Hematopoietic multipotent progenitor cell (in vitro differentiated cells): ENCODE data around the gene AGK. TPM values are rescaled to one million over a fixed set of nuclear protein-coding genes. Genes with fewer than 3 reads are reported as not detected.
"Not testable (repeated sequence)": the region's sequence is repeated elsewhere in the genome, so short reads cannot be mapped to it uniquely, and the experiment has no call there.

Experiments used
- DNase-seq, 3 donors: peaks; one replicate each; pipeline ENCODE4 v3.0.0-alpha.2; 2011 to 2015; ENCODE audit warnings: low read depth in 2 of 3, low spot score in 2 of 3
- total RNA-seq: library from RNA; depleted of rRNA; stranded (reverse); fragments of >200 nt; gene quantifications from one replicate; pipeline ENCODE4 v1.2.3, GENCODE V29; 2012

Gene AGK
- total RNA-seq, 1 donor: 19.7 TPM

DNA sequence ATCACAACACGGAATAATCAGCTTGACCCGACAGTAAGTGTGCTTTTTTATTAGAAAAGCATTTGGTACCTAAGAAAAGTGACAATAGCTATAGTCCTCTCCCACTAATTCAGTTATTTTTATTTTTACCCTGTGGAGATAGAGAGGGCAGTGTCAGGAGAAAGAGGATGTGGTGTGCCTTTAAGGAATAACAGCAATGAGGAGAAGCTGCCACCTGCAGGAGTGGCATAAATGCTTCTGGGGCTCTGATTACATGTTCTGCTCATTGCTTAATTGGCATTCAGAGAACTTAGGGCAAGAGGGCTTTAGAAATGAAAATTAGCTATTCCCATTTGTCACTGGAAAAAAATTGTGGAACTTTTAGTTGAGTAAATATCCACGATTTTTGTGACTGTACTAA, 90.7 kb downstream of the AGK start:
- no peak for DNase-seq

DNA sequence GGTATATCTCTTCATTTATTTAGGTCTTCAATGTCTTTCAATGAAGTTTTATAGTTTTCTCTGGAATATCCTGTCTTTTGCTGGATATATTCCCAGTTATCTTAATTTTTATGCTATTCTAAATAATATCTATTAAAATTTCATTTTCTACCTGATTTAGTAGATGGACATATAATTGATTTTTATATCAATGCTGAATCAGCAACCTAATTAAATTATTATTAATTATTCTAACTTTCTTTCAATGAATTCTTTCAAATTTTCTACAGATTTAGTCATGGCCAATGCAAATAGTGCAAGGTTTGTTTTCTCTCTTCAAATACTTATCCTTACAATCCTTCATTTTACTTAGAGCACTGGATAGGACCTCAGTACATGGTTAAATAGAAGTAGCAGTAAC, 94.0 kb downstream of the AGK start:
- no peak for DNase-seq

DNA sequence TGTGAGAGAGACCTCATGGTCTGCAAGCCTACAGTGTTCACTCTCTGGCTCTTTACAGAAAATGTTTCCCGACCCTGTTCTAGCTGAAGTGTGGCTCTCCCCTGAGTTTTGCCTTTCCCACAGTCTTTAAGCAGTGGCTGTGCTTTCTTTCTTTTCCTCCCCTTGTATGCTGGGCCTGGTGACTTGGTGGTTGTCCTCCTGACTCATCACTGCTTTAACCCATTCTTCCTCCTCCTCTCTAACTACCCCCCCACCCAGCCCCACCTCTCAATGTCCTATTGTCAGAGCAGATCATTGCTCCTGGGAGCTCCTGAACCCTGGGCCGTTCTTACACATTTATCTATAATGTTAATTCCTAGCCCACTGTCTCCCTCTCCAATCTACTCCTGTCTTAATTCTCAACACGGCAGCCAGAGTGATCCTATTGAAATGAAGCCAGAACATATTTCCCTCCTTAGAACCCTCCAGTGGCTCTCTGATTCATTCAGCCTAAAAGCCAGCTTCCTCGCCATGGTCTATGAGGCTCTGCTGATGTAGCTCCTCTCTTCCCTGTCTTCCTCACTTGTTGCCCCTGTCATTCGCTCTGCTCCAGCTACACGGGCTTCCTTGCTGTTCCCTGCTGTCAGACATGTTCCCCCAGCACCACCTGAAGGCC, 95.7 kb downstream of the AGK start:
- no peak for DNase-seq

DNA sequence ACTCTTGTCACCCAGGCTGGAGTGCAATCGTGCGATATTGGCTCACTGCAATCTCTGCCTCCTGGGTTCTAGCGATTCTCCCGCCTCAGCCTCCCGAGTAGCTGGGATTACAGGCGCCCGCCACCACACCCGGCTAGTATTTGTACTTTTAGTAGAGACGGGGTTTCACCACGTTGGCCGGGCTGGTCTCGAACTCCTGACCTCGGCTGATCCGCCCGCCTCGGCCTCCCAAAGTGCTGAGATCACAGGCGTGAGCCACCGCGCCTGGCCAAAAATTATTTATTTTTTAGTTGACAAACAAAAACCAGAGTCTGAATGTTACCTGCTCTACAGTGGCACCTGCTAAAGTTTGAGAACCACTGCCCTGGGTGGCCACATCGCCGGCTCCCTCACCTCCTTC, 96.5 kb downstream of the AGK start:
- DNase-seq: not testable (repeated sequence)

DNA sequence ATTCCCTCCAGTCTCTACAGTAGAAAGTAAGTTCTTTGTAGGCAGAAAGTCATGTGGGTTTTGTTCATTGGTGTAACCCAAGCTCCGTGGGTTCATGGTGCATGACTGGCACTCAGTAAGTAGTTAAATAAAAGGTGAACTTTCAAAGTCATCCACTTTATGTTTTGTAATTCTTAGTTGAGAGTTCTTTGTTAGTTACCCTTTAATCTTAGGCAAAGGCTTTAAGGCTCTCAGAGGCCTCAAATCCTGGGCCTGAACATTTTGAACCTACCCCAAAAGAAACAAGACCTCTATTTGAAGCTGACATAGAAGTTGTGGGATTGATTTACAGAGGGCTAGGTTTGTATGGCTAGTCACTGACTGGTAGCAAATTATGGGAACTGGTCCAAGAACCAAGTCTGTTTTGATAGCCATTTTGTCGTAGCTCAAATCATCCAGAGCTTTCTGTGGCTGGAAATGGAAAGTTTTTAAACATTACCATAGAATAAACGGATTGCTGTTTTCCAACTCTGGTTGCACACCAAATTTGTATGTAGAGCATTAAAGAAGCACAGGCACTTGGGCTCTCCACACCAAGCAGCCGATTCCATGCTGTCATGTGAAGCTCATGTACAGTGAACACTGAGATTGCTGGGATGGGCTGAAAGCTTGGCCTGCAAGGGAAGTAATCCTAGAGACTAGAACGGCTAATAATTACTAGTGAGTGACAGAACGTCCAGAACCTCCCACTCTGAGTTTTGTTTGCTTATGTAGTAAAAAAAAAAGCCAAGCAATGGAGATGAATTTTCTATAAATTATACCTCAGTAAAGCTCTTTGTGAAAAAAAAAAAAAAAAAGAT, 97.3 kb downstream of the AGK start:
- no peak for DNase-seq

GRCh38 chr7:141649137-141649864, 98.1 kb downstream of the AGK start:
- no peak for DNase-seq

- DNase-seq: peak in 2 of 3 donors; percentile 85 to 94
Measured at GRCh38 chr7:141649865-141650634, 98.8 kb downstream of the AGK start.

- no peak for DNase-seq
Measured at GRCh38 chr7:141651417-141651816, 100.2 kb downstream of the AGK start.

DNA sequence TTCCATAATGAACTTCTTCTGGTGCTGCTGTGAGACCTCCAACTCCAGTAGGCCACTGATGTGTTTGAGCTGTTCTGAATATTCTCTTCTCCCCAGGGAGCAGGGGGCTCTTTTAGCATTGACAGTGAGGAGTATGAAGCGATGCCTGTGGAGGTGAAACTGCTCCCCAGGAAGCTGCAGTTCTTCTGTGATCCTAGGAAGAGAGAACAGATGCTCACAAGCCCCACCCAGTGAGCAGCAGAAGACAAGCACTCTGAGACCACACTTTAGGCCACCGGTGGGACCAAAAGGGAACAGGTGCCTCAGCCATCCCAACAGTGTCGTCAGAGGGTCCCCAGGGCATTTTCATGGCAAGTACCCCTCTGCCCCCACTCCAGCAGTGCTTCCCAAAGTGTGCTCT, 101.5 kb downstream of the AGK start:
- no peak for DNase-seq

- DNase-seq: peak; percentile 19 to 92 (median 81)
Measured at GRCh38 chr7:141654551-141654950, 103.3 kb downstream of the AGK start.

- no peak for DNase-seq
Measured at GRCh38 chr7:141659501-141659900, 108.3 kb downstream of the AGK start.

DNA sequence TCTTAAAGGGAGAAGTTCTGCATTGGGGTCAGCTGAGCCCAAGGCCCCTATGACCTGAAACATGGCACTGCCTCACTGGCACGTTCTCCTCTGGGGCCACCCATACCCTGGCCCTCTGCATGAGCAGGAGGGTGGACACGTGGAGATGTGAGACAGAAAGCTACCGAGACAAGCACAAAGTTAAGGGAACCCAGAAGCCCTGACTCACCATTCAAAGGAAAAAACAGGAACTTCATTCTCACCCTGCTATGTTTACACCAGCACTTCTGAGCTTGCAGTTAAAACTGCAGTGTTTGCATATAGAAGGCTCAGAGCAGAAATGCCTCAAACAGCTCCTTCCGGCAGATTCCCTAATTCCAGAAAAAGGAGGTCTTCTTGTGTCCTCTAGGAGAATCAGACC, 109.0 kb downstream of the AGK start:
- DNase-seq: peak in 2 of 3 donors; percentile 69 to 72

DNA sequence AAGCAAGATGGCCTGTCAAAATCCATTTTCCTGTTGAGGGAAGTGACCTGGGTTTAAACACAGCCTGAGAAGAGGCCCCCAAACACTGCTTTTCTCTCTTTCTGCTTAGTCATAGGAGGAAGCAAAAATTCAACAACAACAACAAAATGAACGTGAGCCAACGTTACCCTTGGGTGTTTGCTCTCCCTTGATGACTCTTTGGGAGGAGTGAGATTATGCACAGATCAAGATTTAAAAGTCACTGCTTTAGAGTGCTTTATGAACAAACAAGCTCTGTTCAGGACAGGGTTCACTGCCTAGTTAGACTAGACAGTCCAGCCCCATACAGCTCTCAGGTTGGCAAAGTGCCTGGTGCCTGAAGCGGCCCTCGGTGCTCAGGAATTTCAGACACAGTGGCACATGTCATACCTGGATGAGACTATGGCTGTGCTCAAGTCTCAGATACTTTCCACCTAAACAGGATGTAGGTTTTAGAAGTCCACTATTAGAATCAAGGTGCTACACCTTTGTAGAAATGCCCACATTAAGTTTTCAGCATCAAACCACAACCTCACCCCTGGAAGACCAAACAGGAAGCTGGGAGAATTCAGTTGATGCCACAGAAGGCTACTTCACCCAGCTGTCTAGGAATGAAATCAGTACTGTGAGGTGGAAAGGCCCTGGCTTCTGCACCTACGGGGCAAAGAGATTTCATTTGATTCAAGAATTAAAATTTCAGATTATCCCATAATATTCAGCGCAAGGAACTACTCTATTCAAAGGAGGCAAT, 112.1 kb downstream of the AGK start:
- peak in 2 of 3 donors; percentile 28 to 47 for DNase-seq

- no peak for DNase-seq
Measured at GRCh38 chr7:141664450-141664849, 113.2 kb downstream of the AGK start.

DNA sequence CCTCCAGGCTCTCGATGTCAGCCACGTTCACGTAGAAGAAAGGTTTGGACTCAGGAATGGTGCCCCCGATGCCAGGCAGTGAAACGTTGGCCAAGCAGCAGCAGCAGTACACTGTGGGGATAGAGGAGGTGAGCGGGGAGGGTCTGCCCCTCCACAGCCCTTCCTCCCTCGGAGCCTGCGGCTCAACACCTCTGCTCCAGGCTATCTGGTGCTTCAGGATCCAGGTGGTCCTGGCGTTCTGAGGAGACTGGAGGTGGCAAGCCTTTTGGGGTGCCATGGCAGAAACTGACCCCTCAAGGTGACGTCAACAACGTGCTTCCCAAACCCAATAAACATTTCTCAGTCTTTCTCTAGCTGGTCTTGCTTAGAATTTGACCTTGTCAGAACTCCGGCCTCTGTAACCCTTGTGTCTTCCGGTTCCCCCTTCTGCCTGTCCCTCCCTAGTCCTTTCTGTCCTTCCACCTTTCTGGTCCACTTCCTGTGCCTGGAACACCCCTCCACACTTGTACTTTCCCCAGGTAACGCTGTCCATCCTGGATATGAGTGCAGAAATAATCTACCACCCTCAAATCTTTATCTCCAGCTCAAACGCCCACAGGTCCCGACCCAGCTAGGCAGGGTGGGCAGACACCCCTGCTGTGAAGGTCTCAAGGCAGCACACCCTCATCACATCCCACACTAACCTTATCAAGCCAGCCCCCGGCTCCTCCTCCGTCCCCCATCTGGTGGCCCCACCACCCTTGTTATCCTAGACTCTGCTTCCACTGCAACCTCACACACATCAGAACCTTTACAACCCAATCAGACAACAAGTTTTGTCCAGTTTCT, 114.2 kb downstream of the AGK start:
- no peak for DNase-seq

DNA sequence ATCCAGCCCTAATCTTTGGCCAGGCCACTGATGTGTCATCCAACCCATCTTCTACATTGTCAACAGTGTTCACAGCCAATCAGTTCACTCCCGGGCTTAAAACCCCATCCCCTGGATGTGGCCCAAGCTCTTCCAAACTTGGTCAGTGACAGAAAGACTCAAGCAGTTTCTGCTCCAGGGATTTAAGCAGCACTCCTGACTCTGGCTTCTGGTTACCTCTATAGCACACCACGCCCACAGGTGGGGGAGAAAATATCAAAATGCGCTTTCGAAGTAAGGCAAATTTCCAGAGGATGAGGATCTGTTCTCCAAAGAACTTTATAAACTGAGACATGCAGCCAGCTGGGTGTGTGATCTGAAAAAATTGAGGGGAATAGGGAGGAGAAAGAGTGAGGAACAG, 114.9 kb downstream of the AGK start:
- DNase-seq: no peak

DNA sequence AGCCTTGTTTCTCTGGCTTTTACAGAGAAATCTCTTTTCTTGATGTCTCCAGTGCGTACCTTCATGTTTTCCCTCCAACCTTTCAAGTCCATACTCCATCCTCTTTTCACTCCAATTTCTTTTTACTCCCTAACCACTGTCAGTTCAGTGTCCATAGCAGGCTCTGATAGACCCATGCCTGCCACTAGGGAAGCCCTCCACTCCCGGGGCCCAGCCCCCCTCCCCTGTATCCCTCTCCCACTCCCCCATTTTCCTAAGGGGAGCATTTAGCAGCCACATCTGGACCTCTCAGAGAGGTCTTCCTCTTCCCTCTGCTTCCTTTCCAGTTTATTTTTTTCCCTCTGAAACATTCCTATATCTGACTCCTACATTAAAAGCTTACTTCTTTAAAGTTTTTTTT, 117.6 kb downstream of the AGK start:
- no peak for DNase-seq

DNA sequence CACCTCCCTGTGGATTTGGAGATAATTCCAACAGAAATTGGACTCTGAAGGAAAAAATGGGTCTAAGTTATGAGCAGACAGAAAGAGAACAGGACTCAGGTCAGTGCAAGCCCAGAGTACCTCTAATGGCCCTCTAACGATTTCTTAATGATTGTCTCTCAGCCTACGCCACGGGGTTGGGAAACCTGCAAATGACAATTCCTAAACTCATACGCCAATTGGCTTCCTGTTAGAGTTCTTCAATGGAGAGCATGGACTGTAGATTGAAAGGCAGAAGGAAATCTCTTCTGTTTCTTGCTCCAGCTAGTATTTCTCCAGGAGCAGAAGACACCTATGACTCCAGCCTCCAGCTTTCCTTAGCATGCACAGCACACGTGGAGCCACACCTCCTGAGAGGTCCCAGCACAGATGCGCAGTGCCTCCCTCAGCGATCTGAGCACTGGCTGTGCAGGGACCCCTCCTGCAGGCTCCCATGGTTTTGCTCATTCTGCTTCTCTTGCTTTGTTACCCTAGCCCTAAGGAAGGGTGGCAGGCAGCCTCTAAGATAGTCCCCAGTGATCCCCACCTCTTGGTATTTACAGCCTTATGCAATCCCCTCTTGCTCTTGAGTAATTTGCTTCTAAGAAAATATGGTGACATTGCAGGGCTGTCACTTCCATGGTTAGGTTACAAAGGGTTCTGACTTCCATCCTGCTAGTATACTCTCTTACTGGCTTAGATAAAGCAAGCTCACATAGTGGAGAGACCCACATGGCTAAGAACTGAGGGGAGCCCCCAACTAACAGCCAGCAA, 120.7 kb downstream of the AGK start:
- no peak for DNase-seq
